Stromal cell of bone marrow (primary cell): Measurements from ENCODE around the gene LRRC10B.

Experiments
- DNase-seq: peaks from one replicate; pipeline ENCODE4 v3.0.0-alpha.2; 2012; ENCODE audit warnings: low read depth

LRRC10B gene

DNA sequence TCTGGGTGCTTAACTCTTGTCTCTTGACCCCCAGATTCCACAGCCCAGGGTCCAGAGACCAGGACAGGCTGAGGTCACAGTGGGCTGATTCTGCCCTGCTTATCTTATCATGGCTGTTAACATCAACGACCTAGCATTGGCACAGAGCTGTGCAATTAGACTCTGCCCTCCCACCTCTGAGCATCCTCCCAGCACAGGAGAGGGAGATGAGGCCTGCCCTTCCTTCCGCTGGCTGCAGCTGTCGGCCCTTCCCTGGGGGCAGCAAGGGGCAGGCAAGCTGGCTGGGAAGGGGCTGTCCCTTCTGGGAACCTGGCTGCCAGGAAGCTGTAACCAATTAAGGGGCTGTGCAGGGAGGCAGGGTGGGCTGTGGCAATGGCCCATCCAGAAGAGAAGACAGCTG lies 22.5 kb downstream of the LRRC10B start:
- DNase-seq: no peak

DNA sequence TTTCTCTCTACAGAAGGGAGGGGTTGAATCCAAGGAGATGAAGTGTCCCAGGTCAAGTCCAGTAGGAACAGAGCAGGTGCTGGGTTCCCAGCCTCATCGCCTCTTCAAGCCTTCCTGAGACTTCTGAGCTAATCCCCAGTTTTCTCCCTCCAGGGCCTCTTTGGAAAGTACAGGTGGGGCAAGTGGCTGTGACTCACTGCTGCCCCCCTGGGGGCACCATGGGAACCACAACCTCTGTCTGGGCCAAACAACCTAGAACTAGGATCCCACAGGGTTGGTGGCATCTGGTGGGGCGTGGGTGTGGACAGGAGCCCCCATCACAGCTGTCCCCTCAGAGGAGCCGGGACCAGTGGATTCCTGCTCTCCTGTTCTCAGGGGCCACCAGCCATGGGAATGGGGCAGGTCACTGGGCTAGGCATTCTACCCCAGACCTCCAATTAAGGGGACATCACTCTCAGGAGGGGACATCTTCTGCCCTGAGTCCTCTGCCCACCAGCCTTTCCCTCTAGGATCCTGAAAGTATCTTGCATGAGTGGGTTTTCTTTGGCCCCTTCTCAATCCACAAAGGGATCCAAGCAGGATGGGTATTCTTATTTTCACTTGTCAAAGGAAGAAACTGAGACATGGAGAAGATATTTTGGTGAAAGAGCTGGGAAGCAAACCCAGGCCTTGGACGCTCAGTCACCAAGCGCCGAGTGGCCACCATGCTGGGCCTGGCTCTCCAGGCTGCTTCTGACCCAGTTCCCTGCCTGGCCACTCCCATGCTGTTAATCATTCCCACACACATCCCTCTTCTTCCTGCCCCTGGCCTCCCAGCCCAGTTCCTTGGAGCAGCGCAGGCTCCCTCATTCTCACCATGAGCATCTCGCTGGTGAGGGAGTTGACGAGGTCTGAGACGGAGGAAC lies 23.8 kb downstream of the LRRC10B start:
- no peak for DNase-seq

DNA sequence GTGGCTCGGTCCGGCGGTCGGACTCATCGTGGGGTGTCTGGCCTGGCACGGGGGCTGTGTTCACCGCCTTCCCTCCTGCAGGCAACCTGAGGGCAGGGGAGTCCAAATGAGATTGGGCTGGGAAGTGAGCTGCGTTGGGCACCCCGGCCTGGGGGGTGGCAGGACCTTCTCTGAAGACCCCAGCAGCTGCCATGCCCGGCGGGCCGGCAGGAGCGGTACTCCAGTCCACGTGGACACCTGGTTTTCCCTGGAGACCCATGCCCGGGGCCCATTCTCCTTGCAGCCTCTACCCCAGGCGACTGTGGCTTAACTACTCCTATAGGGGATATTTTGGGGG lies 24.5 kb downstream of the LRRC10B start:
- DNase-seq: no peak

DNA sequence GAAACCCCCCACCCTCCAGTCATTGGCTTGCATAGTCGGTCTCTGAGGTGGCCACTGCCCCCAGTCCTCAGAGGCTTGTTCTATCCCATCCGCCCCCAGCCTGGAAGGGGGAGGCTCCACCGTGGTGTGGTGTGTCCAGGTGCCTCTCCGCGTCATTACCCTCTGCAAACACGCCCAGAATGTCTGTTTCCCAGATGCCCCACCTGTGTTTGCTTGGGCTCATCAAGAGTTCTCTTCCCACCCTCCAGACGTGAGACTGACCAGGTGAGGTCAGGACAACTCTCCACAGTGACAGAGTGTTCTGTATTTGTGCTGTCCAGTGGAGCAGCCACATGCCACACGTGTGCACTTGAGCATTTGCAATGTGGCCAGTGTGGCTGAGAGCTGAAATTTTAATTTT lies 24.9 kb downstream of the LRRC10B start:
- DNase-seq: no peak

DNA sequence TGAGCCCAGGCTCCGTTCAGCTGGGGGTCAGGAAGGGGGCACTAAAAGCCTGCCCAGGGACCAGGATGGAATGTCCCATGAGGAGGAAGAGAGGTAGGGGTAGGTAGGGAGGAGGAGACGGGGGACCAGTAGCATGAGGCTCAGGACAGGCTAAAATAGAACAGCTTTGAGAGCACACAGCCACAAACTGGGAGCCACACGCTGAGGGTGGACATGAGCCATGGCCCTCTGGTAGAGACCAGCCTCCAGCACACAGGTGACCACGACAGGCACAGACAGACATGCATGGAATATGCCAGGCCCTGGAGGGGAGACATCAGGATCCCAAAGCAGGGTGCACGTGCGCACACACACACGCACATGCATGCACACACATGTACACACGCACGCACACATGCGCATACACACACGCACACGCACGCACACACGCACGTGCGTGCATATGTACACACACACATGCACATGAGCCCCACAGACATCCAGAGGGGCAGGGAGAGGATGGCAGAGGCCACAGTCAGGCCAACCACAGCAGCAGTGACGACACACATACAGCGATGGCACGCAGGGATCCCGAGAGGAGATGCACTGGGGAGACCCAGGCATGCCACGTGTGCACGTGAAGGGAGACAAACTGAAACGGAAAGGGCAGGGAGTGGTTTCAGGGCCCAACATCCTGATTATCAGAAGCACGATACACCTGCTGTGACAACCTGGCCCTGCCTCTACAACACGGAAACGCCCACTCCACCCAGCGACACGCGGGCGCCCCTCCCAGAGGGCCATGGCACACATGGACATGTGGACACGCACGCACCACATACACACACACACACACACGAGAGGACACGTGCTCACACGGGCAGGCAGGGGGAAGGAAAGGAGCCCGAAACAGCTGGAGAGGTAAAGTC lies 25.7 kb downstream of the LRRC10B start:
- DNase-seq: no peak

DNA sequence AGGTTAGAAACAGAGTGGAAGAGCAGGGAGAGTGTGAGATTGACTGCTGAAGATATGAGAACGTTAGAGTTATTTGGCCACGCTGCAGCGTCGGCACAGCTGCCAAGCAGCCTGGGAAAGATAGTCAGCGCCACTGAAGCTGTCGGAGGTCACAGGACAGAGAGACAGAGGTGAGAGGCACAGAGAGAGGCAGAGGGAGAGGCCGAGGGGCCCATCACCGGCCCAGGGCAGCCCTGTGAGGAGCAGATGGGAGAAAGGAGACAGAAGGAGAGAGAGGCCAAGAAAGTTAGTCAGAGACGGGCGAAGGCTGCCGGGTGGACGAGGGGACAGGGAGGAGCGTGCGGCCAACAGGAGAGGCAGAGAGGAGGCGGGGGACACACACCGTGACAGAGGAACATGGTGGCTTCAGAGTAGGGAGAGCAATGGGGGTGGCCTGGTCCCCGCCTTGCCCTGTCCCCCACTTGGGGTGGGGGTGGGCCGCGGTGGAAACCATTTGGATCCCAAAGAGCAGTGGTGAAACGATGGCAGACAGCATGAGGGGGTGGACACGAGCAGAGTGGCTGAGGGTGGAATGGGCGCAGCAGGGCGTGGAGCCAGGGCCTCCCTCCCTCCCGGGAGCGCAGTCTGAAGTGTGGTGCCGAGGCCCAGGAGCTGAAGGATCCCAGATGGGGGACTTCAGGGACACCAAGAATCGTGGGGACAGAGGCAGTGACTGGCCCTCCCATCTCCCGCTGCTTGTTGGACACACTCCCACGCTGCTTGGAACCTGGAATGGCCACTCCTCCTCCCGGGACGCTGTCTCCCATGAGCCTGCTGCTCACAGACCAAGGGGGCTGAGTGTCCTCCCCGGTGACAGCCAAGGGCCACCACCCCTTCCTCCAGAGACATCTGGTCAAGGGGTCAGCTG lies 26.6 kb downstream of the LRRC10B start:
- DNase-seq: no peak

DNA sequence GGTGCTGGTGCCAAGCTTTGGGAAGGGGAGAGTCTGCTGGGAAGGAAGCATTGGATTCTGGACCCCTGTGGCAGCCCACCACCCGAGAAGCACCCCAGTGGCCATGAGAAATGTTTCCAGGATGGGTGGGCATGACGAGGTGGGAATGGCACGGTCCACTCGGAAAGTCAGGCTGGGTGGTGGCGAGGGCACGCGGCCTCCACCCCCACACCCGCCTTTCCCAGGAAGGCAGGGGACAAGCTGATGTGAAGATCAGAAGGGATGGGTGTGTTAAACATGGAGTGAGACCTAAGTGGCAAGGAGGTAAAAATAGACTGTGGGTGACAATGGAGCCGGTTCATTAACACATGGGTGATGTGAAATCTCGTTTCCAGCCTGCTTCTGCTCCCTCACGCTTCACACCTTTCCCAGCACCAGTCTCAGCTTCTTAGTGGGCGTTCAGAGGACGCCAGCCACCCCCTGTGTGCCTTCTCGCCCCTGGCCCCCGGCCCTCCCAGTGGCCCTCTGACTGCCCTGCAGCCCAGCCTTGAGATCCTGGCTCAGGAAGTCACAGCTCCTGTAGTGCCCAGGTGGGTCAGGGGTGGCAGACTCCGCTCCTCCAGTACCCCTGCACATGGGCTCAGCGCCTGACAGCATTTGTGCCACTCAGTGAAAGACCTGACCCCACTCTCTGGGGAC lies 27.6 kb downstream of the LRRC10B start:
- no peak for DNase-seq

DNA sequence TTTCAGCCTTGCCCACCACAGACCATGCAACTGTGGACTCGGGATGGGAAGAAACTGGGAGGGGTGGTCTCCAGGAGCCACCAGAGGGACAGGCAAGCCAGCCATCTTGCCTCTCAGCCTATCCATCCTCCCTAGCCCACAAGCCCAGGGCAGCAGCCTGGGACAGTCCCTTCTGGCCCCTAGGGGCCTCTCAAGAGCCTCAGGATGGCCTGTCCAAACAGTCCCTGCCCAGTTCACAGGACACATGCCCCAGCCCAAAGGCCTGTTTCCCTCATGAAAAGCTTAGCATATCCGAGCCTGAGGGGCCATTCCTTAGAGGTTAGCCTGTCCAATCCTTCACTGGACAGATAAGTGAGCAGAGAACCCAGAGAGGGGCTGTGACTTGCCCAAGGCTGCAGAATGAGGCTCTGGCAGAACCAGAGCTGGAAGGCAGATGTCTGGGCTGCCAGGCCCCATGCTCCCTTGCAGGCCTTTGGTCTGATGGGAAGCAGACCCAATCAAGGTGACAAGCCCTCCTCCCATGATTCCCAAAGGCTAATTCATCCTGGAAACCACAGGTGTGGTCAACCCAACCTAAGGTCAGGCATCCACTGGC lies 28.2 kb downstream of the LRRC10B start:
- no peak for DNase-seq

DNA sequence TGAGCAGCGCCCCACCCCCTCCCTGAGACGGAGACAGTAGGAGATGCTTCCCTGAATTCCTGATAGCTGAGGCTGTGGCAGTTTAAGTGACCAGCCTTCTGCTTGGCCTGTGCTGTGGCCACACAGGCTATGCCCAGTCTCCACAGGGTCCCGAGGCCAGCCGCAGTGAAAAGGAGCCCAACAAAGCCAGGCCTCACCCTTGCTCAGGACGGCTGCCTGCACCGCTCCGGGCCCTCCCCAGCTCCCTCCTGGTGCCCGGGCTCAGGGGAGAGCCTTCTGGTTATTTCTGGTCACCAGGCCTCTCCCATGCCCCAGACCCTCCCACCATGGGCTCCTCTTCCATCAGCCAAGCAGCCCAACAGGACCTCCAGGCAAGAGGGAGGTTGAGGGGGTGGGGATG lies 28.8 kb downstream of the LRRC10B start:
- DNase-seq: no peak

DNA sequence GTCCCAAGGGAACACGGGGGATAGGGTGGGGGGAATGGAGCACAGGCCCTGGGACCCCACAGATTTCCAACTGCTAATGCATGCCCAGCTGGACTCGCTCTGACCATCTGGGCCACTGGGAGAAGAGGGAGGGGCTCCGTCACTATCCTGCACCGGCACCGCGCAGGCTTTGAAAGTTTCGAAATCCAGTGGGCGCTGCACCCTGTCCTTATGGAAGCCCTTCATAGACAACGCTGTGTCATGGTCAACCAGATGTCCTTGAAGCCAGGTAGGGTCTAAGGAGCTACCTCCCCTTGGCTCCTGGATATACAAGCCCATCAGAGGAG lies 30.1 kb downstream of the LRRC10B start:
- DNase-seq: no peak

DNA sequence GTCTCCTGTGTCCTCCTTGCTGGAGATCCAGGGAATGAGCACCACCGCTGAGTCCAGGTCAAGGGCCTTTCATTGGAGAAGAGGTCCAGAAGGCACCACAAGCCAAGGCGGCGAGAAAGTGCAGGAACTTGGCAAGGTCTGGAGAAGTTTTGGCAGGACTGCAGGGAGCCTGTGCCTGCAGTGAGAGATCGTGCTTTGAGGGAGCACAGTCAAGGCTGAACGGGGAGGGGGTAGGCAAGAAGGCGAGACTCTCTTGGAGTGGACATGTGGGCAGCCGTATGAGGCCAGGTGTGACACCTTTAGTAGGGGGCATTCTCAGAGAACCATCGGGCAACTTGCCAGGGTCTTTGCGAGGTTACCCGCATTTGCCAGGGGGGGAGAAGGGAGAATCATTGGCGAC lies 30.5 kb downstream of the LRRC10B start:
- no peak for DNase-seq

DNA sequence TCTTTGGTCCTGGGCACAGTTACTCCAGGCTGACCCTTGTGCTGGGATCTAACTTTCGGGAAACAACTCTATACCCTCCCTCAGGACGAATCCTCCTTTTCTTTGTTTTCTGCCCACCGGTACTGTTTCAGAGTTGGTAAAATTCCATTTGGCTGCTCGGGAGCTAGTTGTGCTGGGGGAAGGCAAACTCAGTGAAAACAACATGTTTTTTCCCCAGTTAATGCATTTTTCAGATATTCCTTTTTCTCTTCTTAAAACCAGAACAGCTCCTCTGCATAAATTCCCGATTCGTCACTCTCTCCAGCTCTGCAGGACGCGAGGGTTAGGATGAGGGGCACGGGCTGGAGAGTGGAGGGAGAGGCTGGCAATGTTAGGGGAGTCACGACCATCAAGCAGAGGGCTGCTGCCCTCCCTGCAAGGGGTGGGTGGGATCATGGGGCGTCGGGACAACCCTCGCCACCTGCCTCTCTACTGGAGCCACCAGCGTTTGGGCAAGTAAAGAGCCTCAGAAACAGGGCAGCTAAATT lies 31.3 kb downstream of the LRRC10B start:
- no peak for DNase-seq

DNA sequence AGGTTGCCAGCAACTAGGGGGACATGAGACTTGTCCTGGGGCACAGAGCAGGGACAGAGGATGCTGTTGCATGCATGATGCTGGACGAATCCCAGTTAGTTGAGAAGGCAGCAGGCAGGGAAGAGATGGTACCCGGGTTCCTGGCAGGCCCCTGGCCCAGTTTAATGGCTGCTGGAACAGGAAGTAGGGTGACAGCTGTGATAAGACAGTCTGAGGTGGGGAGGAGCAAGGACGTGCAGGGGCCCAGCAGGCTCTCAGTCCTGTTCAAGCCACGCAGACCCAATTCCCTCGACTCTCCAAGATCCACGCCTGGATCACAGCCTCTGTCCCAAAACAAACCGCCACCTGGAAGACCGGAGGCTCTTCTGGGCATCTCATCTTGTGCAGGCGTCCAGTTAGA lies 32.0 kb downstream of the LRRC10B start:
- DNase-seq: no peak

DNA sequence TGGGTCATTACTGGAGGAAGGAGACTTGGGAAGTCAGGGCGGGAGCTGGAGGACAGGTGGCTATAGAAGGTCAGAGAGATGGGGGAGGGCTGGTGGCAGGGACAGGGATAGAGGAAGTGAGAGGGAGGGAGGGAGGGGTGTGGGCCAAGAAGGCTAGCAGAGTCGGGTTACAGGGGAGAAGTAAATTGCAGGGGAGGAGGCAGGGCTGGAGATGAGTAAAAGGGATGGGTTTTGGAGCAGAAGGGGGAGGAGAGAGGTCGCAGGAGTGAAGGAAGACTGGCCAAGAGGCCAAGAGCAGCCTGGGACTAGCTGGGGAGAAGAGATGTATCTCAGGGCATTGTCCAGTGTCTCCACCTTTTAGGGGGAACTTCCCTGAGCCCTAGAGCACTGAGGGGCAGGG lies 33.0 kb downstream of the LRRC10B start:
- peak; percentile 58 for DNase-seq

DNA sequence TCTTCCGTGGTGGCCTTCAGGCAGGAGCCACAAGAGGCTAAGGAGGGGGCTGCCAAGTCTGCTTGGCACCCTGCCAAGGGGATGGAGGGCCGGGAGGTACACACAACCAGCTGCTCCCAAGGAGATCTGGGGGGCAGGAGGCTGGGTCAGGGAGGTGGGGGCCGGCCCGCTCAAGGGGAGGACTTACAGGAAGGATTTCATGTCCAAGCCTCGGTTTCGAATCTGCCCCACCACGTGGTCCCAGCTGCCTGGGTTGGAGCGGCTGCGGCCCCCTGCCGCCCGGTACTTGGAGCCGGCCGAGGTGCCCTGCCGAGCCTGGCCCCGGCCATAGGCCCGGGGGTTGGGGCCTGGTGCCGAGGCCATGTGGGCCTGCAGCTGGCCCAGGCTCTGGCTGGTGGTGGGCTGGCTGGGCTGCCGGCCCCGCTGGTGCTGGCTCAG lies 33.5 kb downstream of the LRRC10B start:
- DNase-seq: no peak

DNA sequence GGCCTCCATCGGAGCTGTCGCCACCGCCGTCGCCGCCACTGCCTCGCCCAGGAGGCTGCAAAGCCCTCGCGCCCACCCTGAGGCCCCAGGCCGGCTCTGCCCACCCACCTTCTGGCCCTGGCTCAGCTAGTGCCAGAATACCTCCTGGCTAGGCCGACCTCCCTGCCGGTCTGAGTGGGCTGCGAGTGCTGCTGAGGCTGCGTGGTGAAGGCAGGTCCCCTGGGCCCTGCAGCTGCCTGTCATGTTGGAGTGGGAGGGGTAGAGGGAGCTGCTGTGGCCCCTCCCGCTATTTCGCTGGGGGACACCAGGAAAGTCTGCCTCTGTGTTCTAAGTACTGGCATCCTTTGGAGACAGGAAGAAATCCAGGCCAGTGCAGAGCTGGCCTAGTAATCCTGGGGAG lies 34.2 kb downstream of the LRRC10B start:
- DNase-seq: no peak

DNA sequence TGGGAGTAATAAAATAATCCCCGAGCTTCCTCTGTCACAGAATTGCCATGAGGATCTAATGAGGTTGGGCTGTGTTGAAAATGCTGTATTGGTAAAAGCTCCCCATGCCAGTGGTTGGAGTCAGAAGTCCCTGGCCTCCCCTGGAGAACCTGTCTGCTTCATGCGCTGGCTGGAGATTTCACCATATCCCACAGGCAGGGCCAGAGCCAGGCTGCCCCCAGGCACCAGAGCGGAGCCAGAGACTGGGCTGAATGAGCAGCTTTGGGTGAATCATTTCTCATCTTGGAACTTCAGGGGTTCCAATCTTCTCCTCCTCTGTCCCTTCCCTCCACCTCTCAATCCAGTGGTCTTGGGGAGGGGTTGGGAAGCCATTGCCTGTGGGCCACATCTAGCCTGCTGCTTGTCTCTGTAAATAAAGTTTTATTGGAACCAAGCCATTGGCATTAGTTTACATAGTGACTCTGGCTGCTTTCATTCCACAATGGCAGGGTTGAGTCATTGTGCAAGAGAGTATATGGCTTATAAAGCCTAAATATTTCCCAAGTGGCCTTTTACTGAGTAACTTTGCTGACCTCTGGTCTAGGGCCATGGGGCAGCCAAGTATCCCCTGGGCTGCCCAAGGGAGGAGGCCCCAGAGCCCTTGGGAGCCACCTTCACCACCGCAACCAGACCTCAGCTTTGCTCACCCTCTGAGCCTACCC lies 35.2 kb downstream of the LRRC10B start:
- DNase-seq: peak; percentile 86

DNA sequence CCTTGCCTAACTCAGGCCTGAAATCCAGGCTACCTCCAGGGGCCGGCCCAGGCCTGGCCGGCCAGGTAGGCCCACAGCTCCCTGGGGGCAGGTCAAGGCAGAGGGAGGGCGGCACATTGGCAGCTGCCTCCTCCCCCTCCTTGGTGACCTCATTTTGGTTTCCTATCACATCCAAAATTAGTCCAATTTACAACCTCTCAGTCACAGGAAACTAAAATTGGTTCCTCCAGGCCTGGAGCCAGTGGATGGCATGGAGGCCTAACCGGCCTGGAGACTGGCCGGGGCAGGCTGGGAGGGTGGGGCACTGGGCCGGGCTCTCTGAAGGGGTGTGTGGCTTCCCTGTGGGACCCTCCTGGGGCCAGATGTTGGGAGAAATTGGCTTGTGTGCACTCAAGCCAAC lies 35.9 kb downstream of the LRRC10B start:
- DNase-seq: no peak

DNA sequence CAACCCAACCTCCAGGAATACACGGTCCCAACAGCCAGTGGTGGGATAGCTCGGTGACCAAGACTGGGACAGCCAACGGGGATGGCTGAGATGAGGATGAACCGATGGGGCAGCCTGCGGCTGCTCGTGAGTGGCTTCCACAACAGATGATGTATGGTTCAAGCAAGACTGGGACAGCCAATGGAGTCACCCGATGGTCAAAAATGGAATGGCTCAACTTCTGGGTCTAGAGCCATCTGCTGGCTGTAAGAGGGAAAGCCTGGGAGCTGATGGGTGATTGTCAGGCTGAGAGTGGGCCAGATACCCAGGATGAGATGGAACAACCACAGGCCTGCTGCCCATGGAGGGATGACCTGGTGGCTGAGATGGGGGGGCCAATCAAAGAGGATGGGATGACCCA lies 36.8 kb downstream of the LRRC10B start:
- DNase-seq: no peak

DNA sequence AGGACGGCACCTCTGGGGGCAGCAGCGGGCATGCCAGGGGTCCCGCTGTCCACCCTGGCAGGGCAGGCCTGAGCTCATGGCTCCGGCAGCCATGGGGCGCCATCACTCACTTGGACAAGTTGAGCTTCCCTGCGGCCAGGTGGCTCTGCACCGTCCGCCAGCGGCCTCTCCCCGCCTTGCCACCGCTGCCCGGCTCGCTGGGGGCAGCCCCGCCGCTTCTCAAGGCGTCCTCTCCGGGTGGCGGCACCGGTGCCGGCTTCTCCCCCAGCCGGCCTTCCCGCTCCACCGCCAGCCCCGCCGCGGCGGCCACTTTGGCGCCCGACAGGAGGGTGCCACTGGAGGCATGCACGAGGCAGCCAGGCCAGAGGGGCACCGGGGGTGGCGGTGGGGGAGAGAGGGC lies 37.4 kb downstream of the LRRC10B start:
- no peak for DNase-seq
